Putamen (tissue), 1 donor: ENCODE data around the gene PLEKHM3.
"Not testable (repeated sequence)": the region's sequence is repeated elsewhere in the genome, so short reads cannot be mapped to it uniquely, and the experiment has no call there.

Source experiments
- DNase-seq: peaks from one replicate; pipeline ENCODE4 v3.0.0-alpha.2; 2016; ENCODE audit warnings: low spot score

Gene PLEKHM3

GRCh38 chr2:207921606-207922005, 103.7 kb downstream of the PLEKHM3 start:
- DNase-seq, result no peak

DNA sequence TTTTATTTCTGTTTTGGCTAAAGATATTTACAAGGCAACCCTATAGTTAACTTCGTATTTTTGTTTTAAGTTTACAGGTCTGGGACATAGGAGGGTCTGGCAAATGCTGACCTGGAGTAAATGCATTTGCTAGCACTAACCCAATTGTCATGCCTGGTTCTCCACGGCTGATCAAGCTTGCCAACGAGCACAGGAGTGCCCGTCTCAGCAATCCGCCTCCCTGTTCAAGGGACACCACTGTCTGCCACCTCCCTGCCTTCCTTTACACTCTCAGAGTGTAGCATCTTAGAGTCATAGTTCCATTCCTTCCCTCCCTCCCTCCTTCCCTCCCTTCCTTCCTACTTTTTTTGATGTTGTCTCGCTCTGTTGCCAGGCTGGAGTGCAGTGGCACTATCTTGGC, 104.6 kb downstream of the PLEKHM3 start:
- DNase-seq, result no peak

GRCh38 chr2:207920321-207920720, 105.0 kb downstream of the PLEKHM3 start:
- DNase-seq, result no peak

DNA sequence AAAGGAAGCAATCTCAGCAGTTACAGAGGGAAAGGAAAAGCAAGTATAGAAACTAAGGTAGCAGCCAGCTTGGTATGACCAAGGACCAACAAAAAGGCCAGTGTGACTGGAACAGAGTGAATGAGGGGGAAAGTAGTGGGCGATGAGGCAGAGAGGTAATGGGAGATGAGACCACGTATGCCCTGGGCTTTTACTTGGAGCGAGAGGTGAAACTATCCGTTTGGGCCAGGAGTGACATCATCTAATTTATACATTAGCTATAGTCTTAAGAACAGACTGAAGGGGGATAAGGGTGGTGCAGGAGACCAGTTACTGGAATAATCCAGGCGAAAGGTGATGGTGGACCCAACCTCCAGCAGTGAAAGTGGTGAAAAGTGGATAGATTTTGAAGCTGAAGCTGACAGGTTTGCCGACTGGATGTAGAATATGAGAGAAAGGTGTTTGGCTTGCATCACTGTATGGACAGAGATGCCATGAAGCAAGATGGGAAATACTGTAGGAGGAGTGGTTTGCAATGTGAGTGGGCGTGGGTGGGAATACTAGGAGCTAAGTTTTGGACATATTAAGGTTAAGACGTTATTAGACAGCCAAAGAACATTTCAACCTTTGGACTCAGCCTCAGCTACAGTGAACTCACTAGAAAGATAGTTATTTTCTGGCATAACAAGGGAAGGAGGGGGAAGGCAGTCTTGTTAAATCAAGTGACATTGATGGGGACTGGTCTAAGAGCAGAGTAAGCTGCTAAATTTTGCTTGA, 106.0 kb downstream of the PLEKHM3 start:
- no peak for DNase-seq

DNA sequence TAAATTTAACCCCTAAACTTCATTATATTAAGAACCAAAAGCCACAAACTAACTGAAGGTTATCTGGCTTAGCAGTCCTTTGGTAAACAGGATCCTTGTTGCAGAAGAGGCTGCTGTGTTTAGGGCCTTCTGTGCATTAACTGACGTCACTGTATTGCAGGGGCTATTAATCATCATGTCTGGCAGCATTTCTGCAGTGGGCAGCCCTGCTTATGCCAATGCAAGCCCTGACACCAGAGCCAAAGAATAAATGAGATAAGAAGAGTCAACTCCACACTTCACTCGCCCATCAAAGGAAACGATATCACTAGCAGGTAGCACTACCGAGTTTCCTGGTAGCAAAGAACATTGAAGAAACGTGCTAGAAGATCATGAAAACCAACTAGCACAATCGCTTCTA, 110.6 kb downstream of the PLEKHM3 start:
- no peak for DNase-seq

- DNase-seq, result no peak
Observed at GRCh38 chr2:207913772-207914358, 111.5 kb downstream of the PLEKHM3 start.

DNA sequence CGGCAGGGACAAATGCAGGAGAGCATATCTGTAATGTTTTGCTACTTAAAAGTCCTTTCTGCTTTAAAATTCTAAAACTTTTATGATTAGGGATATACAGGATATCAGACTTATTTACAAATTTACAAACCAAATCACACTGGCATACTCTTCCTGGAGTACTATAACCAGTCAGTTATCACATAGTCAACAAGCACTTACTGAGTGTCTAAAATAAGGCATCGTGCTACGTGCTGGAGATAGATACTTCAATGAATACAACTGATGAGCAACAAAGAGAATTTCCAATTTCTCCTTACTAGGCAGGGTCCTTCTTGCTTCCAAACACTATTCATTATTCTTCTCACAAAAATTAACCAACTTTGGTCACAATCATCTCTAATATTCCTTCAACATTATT, 113.5 kb downstream of the PLEKHM3 start:
- no peak for DNase-seq

DNA sequence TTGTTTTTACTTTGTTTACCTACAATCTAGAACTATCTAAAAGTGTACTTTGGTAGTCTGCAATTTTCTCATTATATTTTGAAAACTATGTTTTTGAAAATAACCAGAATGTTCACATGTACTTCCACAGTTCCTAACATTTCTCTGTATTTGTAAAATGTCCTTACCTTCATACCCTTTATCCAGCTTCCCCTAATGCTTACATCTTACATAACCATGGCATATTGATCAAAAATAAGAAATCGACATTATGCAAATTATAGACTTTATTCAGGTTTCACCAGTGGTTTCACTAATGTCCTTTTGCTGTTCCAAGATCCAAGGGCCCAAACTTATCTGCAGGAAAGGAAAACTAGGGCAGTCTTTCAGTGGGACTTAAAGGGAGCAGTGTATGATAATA, 114.1 kb downstream of the PLEKHM3 start:
- no peak for DNase-seq

DNA sequence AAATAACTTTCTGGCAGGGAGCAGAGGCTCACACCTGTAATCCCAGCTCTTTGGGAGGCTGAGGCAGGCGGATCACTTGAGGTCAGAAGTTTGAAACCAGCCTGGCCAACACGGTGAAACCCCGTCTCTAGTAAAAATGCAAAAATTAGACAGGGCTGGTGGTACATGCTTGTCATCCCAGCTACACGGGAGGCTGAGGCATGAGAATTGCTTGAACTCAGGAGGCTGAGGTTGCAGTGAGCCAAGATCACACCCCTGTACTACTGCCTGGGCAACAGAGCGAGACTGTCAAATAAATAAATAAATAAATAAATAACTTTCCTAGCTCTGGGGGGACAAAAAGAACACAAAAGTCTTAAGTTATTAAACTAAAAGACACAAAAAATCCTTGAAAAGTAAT, 118.8 kb downstream of the PLEKHM3 start:
- DNase-seq, result not testable (repeated sequence)

GRCh38 chr2:207905546-207905945, 119.8 kb downstream of the PLEKHM3 start:
- DNase-seq, result no peak

- no peak for DNase-seq
Observed at GRCh38 chr2:207903236-207903635, 122.1 kb downstream of the PLEKHM3 start.

DNA sequence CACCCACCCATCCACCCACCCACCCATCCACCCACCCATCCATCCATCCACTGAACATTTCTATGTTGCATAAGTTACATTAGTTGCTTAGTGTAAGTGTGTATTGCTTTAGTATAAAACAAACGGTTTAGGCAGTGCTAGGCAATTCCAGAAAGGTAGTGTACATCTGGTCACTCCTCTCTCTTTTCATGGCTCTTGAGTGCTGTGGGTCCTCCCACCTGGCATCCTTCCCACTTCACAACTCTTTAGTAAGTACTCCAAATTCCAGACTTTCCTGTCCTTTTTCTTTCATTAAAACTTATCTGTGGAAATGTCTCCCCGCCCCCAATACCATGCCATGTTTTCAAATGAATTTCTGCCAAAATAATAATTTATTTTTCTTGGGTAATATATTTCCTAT, 122.5 kb downstream of the PLEKHM3 start:
- no peak for DNase-seq

DNA sequence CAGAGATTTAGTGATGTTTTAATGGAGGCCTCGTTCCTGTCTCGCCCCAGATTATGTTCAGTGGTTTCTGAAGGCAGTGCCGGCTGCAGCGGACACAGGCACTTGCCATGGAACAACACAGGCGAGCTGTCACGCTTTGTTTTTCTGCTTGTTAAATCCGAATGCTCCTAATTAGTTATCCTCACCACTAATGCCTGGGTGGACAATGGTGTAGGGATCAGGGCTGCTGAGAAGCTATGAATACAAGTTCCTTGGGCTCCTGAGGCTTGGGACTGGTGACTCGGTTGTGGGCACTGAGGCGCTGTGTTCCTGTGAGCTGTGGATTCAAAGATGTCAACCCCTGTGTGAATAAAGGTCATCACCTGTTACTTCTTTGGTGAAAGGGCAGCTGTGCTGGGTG, 123.5 kb downstream of the PLEKHM3 start:
- no peak for DNase-seq

DNA sequence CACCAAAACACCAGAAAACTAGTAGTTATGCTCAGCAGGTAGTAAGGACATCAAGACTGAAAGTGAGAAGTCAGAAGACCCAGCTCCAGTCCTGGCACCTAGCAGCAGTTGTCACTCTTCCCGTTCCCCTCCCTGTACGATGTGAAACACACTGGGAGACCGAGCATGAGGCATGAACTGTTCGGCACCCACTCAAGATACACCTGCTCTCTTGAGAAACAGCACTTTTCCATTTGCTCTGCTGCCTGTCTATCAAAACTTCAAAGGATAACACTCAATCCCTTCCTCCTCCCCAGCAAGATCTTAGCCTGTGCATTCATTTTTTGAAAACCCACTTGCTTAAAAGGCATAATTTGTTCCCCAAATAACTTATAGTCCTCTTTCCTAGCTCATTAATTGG, 123.9 kb downstream of the PLEKHM3 start:
- DNase-seq, result no peak

DNA sequence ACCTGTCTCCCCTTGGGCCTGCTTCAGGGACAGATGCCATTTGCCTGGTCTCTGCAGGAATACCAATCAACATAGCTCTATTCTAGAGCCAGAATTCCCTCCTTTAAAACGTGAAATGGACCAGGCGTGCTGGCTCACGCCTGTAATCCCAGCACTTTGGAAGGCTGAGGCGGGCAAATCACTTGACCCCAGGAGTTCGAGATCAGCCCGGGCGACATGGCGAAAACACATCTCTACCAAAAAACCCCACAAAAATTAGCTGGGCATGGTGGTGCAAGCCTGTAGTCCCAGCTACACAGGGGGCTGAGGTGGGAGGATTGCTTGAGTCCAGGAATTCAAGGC, 127.0 kb downstream of the PLEKHM3 start:
- DNase-seq, result no peak

DNA sequence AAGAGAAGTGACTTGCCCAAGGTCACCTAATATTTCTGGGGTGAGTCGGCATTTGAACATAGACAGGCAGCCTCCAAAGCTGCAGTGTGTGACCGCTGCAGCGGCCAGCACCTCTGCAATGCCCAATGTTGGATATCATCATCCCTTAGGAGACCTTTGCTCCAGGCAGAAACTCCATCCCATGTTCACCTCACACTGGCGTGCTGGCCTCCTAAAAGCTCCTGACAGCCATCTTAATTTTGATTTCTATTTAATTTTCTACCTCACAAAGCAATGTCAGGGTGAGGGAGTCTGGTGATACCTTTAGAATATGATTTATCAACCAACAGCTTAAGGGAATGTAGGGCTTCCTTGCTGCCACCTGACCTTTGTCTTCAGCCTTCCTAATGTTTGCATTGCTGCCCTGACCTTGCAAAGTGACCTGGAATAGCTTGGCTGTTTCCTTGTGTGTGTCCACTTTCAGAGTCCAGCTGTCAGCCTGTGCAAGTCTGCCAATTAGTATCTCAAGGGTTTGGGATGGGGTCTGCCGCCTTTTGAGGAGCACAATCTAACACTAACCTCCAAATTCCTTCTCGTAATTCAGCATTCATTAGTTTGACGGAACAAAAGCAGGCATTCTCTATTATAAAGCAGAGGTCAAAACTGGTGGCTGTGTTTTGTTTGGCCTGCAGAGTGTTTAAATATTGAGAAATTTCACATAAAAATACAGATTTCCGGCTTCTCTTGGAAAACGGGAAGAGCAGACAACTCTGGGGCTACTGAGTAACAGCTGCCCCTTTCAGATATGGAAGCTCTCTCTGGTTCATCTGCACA, 127.6 kb downstream of the PLEKHM3 start:
- DNase-seq, result no peak

DNA sequence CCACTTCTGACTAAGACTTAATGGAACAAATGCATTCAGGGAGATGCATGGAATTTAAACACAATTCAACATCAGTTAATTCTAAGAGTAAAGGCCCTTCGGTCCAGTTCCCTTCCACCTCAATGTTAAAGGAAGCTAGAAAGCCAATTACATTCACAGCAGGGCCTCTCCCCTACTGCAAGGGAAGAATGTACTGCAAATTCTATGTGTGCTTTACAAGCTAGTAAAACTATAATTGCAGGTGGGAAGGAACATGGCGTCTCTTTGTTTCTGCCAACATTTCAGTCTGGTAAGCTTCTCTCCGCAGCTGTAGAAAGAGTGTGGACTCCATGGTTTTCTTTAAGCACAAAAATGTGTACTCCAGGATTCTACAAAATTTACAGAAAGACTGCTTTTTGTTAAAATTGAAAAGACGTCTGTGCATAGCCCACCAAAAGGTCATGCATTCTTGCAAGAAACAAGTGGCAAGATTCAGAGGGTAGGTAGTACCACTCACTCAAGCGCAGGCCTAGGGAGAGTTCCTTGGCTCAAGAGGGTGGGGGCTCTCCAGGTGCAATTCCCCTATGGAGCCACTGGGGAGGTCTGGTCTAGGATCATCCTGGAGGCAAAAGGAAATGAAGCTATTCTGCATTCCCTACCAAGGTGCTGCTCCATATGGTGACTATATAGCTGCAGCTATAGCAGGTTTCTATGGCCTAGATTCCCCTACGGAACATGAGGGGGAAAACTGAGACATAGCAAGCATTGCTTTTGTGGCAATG, 128.6 kb downstream of the PLEKHM3 start:
- DNase-seq, result no peak

- no peak for DNase-seq
Observed at GRCh38 chr2:207895274-207895860, 130.0 kb downstream of the PLEKHM3 start.

- no peak for DNase-seq
Observed at GRCh38 chr2:207892716-207893402, 132.5 kb downstream of the PLEKHM3 start.

GRCh38 chr2:207891086-207891844, 134.1 kb downstream of the PLEKHM3 start:
- no peak for DNase-seq

DNA sequence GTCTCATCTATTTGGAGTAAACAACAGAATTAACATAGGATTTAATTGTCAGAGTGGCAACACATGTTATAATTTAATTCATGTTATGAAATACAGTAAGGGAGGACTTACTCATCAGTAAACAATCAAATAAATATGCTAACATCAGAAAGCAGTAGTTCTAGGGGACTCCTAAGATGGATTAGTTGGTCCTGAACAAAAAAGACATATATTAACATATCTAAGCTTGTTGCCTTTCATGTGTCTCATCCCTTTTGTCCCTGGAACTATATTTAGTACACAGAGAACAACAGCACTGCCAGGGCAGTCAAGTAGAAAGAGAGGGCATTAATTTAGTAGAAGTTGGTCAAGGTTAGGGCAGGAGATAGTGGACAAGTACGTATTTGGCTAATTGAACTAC, 137.8 kb downstream of the PLEKHM3 start:
- no peak for DNase-seq
